HCT116 (cell line): ENCODE measurements around the gene FMO5. TPM values are rescaled to one million over a fixed set of nuclear protein-coding genes. Genes with fewer than 3 reads are reported as not detected.

Experiments
- ATAC-seq: fragments of 200-7000 bp; cut with Tn5 transposase; 2 replicates; pipeline ENCODE4 v1.9.1; 2020; ENCODE audit warnings: mild to moderate bottlenecking, moderate library complexity
- BruUV-seq: library from RNA; stranded (reverse); fragments of 400-500 nt; replicated peaks from 2 replicates; lab custom pipeline; 2021; lab: Mats Ljungman, UMichigan
- CTCF ChIA-PET: fragments of 300-600 bp; sonication (Branson Sonifier 250); formaldehyde crosslinking; loops from one replicate; lab custom pipeline; 2021; ENCODE audit warnings: antibody characterized with exemption; lab: Charles Lee
- POLR2A ChIA-PET: fragments of 300-600, 350-600 bp; sonication (Branson Sonifier 250); formaldehyde crosslinking; loops from one replicate; lab custom pipeline; 2021; ENCODE audit warnings: antibody characterized with exemption; lab: Charles Lee
- RAD21 ChIA-PET, 2 experiments: fragments of 300-600 bp; sonication (Branson Sonifier 250); formaldehyde crosslinking; loops; one replicate each; lab custom pipeline; 2023; ENCODE audit warnings: low total read pairs in 2 of 2; ENCODE audit not compliant: uncharacterized antibody in 2 of 2, unreplicated experiment in 2 of 2, low non-redundant PET in 1 of 2; lab: Charles Lee
- DNase-seq: peaks from one replicate; pipeline ENCODE4 v3.0.0-alpha.2; 2010; ENCODE audit warnings: low read depth, low spot score
- H2AFZ ChIP-seq: fragments of 200-600 bp; shearing (Covaris generic), sonication (generic); 2 replicates; pipeline ENCODE4 v1.6.1; 2017; ENCODE audit warnings: low read depth, mixed run types, mixed read lengths, antibody characterized with exemption, low read length; ENCODE audit not compliant: poor library complexity, severe bottlenecking
- H3K27ac ChIP-seq: 2 replicates; pipeline ENCODE4 v1.5.1; 2012; ENCODE audit warnings: low read depth, low read length
- H3K27me3 ChIP-seq: fragments of 200-600 bp; sonication (generic); 2 replicates; pipeline ENCODE4 v1.6.1; 2016; ENCODE audit warnings: mixed run types, low read length, mixed read lengths; ENCODE audit not compliant: insufficient read depth
- H3K36me3 ChIP-seq, 2 experiments: fragments of 200-500 bp in 1 of 2; fragments of 200-600 bp in 1 of 2; sonication (Bioruptor generic) in 1 of 2; sonication (generic) in 1 of 2; 2 replicates each; pipeline versions ENCODE4 v1.5.1 to v1.6.1; 2014 to 2016; ENCODE audit warnings: low read length in 2 of 2, inconsistent platforms in 1 of 2, mixed read lengths in 1 of 2, mixed run types in 1 of 2; ENCODE audit not compliant: insufficient read depth in 2 of 2, control insufficient read depth in 1 of 2
- H3K4me1 ChIP-seq, 2 experiments: fragments of 200-600 bp in 1 of 2; sonication (generic) in 1 of 2; 2 replicates each; pipeline versions ENCODE4 v1.5.1 to v1.6.1; 2012 to 2017; ENCODE audit warnings: low read length in 2 of 2, inconsistent platforms in 1 of 2, mild to moderate bottlenecking in 1 of 2, mixed read lengths in 1 of 2, mixed run types in 1 of 2, moderate library complexity in 1 of 2; ENCODE audit not compliant: insufficient read depth in 2 of 2, control insufficient read depth in 1 of 2
- H3K4me2 ChIP-seq: fragments of 200-600 bp; sonication (generic); 2 replicates; pipeline ENCODE4 v1.6.1; 2017; ENCODE audit warnings: mixed run types, low read length, mixed read lengths
- H3K4me3 ChIP-seq, 2 experiments: fragments of 200-600 bp in 1 of 2; sonication (generic) in 1 of 2; replicated peaks in 1 of 2; 2 replicates each; pipeline ENCODE4 v1.5.1; 2011 to 2016; ENCODE audit warnings: low read length in 2 of 2, control low read depth in 1 of 2, low read depth in 1 of 2, mild to moderate bottlenecking in 1 of 2, mixed read lengths in 1 of 2, mixed run types in 1 of 2
- H3K79me2 ChIP-seq: fragments of 200-600 bp; sonication (generic); 2 replicates; pipeline ENCODE4 v1.6.1; 2017; ENCODE audit warnings: mild to moderate bottlenecking, mixed run types, low read length, moderate library complexity, mixed read lengths; ENCODE audit not compliant: insufficient read depth
- H3K9ac ChIP-seq: fragments of 200-600 bp; sonication (generic); 2 replicates; pipeline ENCODE4 v1.6.1; 2016; ENCODE audit warnings: low read length, mixed read lengths
- H3K9me2 ChIP-seq: fragments of 200-600 bp; sonication (generic), shearing (Covaris generic); 2 replicates; pipeline ENCODE4 v1.6.1; 2017; ENCODE audit warnings: mixed run types, mild to moderate bottlenecking, moderate library complexity; ENCODE audit not compliant: insufficient read depth
- H3K9me3 ChIP-seq, 2 experiments: fragments of 200-500 bp in 1 of 2; fragments of 200-600 bp in 1 of 2; sonication (Bioruptor generic) in 1 of 2; sonication (generic) in 1 of 2; 2 replicates each; pipeline ENCODE4 v1.6.1; 2014 to 2017; ENCODE audit warnings: low read length in 2 of 2, mixed read lengths in 2 of 2, inconsistent platforms in 1 of 2, low read depth in 1 of 2, mild to moderate bottlenecking in 1 of 2, mixed run types in 1 of 2, moderate library complexity in 1 of 2; ENCODE audit not compliant: control insufficient read depth in 1 of 2, insufficient read depth in 1 of 2
- H4K20me1 ChIP-seq: fragments of 200-600 bp; sonication (generic), shearing (Covaris generic); 2 replicates; pipeline ENCODE4 v1.6.1; 2017; ENCODE audit warnings: mixed run types, mild to moderate bottlenecking, moderate library complexity; ENCODE audit not compliant: insufficient read depth
- CBX3 ChIP-seq: IDR thresholded peaks from 2 replicates; pipeline ENCODE4 v1.6.1; 2012; ENCODE audit warnings: low read depth
- CEBPB ChIP-seq: IDR thresholded peaks from 2 replicates; pipeline ENCODE4 v1.6.1; 2012; ENCODE audit warnings: low read depth
- EGR1 ChIP-seq: IDR thresholded peaks from 2 replicates; pipeline ENCODE4 v1.6.1; 2012; ENCODE audit warnings: low read depth
- ELF1 ChIP-seq: IDR thresholded peaks from 2 replicates; pipeline ENCODE4 v1.6.1; 2012; ENCODE audit warnings: low read depth, borderline replicate concordance
- EZH2phosphoT487 ChIP-seq: fragments of 200-600 bp; IDR thresholded peaks from 2 replicates; pipeline ENCODE4 v1.6.1; 2018; ENCODE audit warnings: antibody characterized with exemption, borderline replicate concordance
- MAX ChIP-seq: IDR thresholded peaks from 2 replicates; pipeline ENCODE4 v1.6.1; 2012
- POLR2A ChIP-seq: IDR thresholded peaks from 2 replicates; pipeline ENCODE4 v1.7.0; 2011; ENCODE audit warnings: borderline replicate concordance; ENCODE audit not compliant: insufficient read depth, insufficient read length; ENCODE audit errors: extremely low read depth
- POLR2AphosphoS5 ChIP-seq: IDR thresholded peaks from 2 replicates; pipeline ENCODE4 v1.6.1; 2011; ENCODE audit warnings: mild to moderate bottlenecking, low read depth, low read length, moderate library complexity
- RAD21 ChIP-seq: IDR thresholded peaks from 2 replicates; pipeline ENCODE4 v1.6.1; 2012; ENCODE audit warnings: low read depth, mild to moderate bottlenecking
- SRF ChIP-seq: IDR thresholded peaks from 2 replicates; pipeline ENCODE4 v1.6.1; 2012; ENCODE audit warnings: low read depth
- TCF7L2 ChIP-seq: IDR thresholded peaks from 2 replicates; pipeline ENCODE4 v1.7.0; 2011; ENCODE audit warnings: borderline replicate concordance, inconsistent platforms; ENCODE audit not compliant: insufficient read depth, insufficient read length; ENCODE audit errors: extremely low read depth
- YY1 ChIP-seq: IDR thresholded peaks from 2 replicates; pipeline ENCODE4 v1.6.1; 2011; ENCODE audit warnings: low read length, low read depth, moderate library complexity, mild to moderate bottlenecking; ENCODE audit not compliant: insufficient replicate concordance; ENCODE audit errors: extremely low read depth
- ZNF274 ChIP-seq: fragments of 200-500 bp; sonication (Bioruptor generic); IDR thresholded peaks from 2 replicates; pipeline ENCODE4 v1.6.1; 2014; ENCODE audit warnings: mild to moderate bottlenecking, low read depth, low read length, inconsistent platforms
- intact Hi-C: fragments of 100-400 bp; cut with micrococcal nuclease; formaldehyde crosslinking; loops from 2 replicates; pipeline ENCODE4 v1.10.0; 2022
- total RNA-seq: library from RNA; stranded (reverse); gene quantifications from one replicate; pipeline ENCODE4 v1.2.1, GENCODE V29; 2021; ENCODE audit not compliant: unreplicated experiment
- TF ChIP-seq, protein P1 (sequence below): IDR thresholded peaks from 2 replicates; pipeline ENCODE4 v1.6.1; 2011; ENCODE audit warnings: mild to moderate bottlenecking, low read length, moderate library complexity; ENCODE audit not compliant: insufficient replicate concordance; ENCODE audit errors: extremely low read depth

Gene FMO5
- total RNA-seq, 1 experiment from 2014 or later, result 0.27 TPM

- H3K4me2 ChIP-seq, result no peak overlapping the region
- no peak overlapping the region for H3K9ac ChIP-seq
- H4K20me1 ChIP-seq, result 0 out of 2 replicates have a peak, but pooled peaks cover 2% of the 10 kb centered on the region
- TF ChIP-seq CEBPB, result no peak
- no peak for TF ChIP-seq POLR2A
- no peak for TF ChIP-seq SRF
- TF ChIP-seq CBX3, result no peak
- TF ChIP-seq EZH2phosphoT487, result no peak
- TF ChIP-seq, protein P1, sequence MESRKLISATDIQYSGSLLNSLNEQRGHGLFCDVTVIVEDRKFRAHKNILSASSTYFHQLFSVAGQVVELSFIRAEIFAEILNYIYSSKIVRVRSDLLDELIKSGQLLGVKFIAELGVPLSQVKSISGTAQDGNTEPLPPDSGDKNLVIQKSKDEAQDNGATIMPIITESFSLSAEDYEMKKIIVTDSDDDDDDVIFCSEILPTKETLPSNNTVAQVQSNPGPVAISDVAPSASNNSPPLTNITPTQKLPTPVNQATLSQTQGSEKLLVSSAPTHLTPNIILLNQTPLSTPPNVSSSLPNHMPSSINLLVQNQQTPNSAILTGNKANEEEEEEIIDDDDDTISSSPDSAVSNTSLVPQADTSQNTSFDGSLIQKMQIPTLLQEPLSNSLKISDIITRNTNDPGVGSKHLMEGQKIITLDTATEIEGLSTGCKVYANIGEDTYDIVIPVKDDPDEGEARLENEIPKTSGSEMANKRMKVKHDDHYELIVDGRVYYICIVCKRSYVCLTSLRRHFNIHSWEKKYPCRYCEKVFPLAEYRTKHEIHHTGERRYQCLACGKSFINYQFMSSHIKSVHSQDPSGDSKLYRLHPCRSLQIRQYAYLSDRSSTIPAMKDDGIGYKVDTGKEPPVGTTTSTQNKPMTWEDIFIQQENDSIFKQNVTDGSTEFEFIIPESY, result no peak
- TF ChIP-seq ZNF274, result no peak
- TF ChIP-seq EGR1, result no peak
- TF ChIP-seq POLR2AphosphoS5, result no peak
- no peak for TF ChIP-seq RAD21
- no peak for TF ChIP-seq MAX
- no peak for TF ChIP-seq ELF1
- TF ChIP-seq TCF7L2, result no peak
- no peak for TF ChIP-seq YY1
- no peaks in the 10 kb centered on the region for H3K9me3 ChIP-seq
- H3K9me2 ChIP-seq, result no peaks in the 10 kb centered on the region
- ATAC-seq (no peak), DNase-seq (no peak)
- ChIA-PET CTCF (no interaction called here), RAD21 (no interaction called here), POLR2A (no interaction called here)
- H3K27me3 ChIP-seq, result no peaks in the 10 kb centered on the region
- no TSS peak for BruUV-seq
- H2AFZ ChIP-seq, result no peak overlapping the region
- no peak overlapping the region for H3K4me3 ChIP-seq
- H3K27ac ChIP-seq, result no peak overlapping the region
- H3K36me3 ChIP-seq, result peaks cover 36 to 37% of the 10 kb centered on the region in 2 experiments; a peak in 3 of 4 replicates
- H3K79me2 ChIP-seq, result peaks cover 3% of the 10 kb centered on the region; the same call in 1 of the 2 replicates
- H3K4me1 ChIP-seq, result no peaks in the 10 kb centered on the region
- intact Hi-C loops, result no loop called here
Measured at GRCh38 chr1:147264158-147264768, 39.1 kb upstream of the FMO5 start.
